Loucy (cell line): ENCODE results near the gene ZNF319.

ENCODE experiments used
- CTCF ChIP-seq: fragments of 200-600 bp; sonication (generic); conservative IDR thresholded peaks from 2 replicates; pipeline ENCODE4 v1.5.1; 2014; ENCODE audit warnings: mild to moderate bottlenecking, antibody characterized with exemption, low read length
- EZH2phosphoT487 ChIP-seq: fragments of 200-600 bp; IDR thresholded peaks from 2 replicates; pipeline ENCODE4 v1.6.1; 2018; ENCODE audit warnings: antibody characterized with exemption, mild to moderate bottlenecking, moderate library complexity, borderline replicate concordance

GRCh38 chr16:57970970-57971369, 29.5 kb downstream of the ZNF319 start, which contains the start of gene CNGB1:
- TF ChIP-seq CTCF (no peak), EZH2phosphoT487 (no peak)
